ENCODE measurements around the gene PSME2. TPM values are rescaled to one million over a fixed set of nuclear protein-coding genes. Genes with fewer than 3 reads are reported as not detected.

The PSME2 gene
- total RNA-seq, 2 experiments from 2014 or later, result 188 to 290 TPM

DNA sequence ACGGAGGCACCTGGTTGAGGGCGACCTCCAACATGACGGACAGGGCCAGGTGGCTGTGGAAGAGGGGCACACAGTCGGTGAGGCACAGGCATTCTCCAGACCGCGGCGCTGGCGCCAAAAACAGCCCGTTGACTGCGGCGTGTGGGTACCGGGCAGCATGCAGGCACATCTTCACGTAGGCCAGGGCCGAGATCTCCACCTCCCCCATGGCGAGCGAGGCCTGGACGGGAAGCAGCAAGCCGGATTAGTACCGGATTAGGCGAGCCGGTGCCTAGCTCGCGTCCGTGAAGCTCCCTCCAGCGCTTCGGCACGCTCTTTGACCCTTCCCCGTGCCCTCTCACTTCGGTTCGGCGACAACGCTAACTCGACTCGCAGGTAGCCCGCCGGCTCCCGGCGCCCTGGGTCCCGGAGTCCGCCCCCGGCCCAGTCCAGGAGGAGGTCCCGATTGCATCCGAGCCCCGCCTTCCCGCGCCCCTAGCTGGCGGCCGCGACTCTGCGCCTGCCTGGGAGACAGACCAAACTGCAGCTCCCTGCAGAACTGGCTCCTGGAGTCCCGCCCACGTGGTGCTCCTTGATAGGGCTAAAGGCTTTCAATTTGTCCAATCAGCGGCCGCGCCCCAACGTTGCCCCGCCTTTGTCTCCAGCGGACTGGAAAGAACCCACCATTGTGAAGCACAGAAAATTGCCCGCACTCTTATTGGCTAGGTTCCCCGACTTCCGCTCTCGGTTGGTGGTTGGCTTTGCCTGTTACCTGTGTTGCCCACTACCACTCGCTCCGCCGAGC, 5.1 kb downstream of the PSME2 start, which contains the start of gene EMC9:
Gene EMC9 (minus strand): TSS at position 495 of the 784 bp plus-strand sequence. CDS start 287 bp downstream, at position 208.
- Histone ChIP-seq H3K4me2 (ENCODE audit: low read length) (peak within 1 kb of the TSS; percentile 89), H3K27ac (ENCODE audit: low read depth, low read length, poor library complexity, severe bottlenecking) (peak within 1 kb of the TSS; percentile 81), H3K9me2 (ENCODE audit: insufficient read depth, low read length) (no peaks in the 10 kb centered on the region), H2AFZ (ENCODE audit: low read length) (peak within 1 kb of the TSS; percentile 84), H3K9me3 (ENCODE audit: low read length) (no peaks in the 10 kb centered on the region), H3K4me1 (ENCODE audit: insufficient read depth, low read length, poor library complexity, severe bottlenecking) (peaks cover 44% of the 10 kb centered on the region), H3K36me3 (ENCODE audit: insufficient read depth, low read length) (peaks cover 55% of the 10 kb centered on the region), H3K4me3 (ENCODE audit: low read depth, low read length, poor library complexity, severe bottlenecking) (peak within 1 kb of the TSS; percentile 85), H3K79me2 (ENCODE audit: insufficient read depth, low read depth, low read length) (peaks cover 36% of the 10 kb centered on the region), H4K20me1 (ENCODE audit: insufficient read depth, low read length) (0 out of 2 replicates have a peak, but pooled peaks cover 6% of the 10 kb centered on the region)
- intact Hi-C loops (cut with micrococcal nuclease; ENCODE audit: unreplicated experiment), result loop anchor here (1.0 to 10.0 kb wide), 4 partner anchors 20 to 836 kb away; partner anchors contain the start of genes BCL2L2, DCAF11, IPO4 and IRF9
- TF ChIP-seq CTCF (conservative IDR thresholded peaks at IDR 0.05; ENCODE audit: low read length) (peak; percentile 51), EZH2phosphoT487 (IDR thresholded peaks at IDR 0.05; ENCODE audit: borderline replicate concordance, low read depth, low read length) (no peak)
- BruUV-seq (replicated peaks), result no TSS peak
- peak; percentile 100 for DNase-seq (ENCODE audit: low spot score)
- ChIA-PET POLR2A (interaction anchor here (0.7 to 2.5 kb wide), 12 partner anchors 15 to 105 kb away, joined by 3 to 14 read pairs (median 3); partner anchors contain the start of genes DCAF11, IRF9, NRL and PCK2), CTCF (ENCODE audit: unreplicated experiment) (interaction anchor here (0.9 to 1.0 kb wide), 2 partner anchors 9 to 20 kb away, joined by 4 to 5 read pairs; partner anchors contain the start of gene IRF9)

DNA sequence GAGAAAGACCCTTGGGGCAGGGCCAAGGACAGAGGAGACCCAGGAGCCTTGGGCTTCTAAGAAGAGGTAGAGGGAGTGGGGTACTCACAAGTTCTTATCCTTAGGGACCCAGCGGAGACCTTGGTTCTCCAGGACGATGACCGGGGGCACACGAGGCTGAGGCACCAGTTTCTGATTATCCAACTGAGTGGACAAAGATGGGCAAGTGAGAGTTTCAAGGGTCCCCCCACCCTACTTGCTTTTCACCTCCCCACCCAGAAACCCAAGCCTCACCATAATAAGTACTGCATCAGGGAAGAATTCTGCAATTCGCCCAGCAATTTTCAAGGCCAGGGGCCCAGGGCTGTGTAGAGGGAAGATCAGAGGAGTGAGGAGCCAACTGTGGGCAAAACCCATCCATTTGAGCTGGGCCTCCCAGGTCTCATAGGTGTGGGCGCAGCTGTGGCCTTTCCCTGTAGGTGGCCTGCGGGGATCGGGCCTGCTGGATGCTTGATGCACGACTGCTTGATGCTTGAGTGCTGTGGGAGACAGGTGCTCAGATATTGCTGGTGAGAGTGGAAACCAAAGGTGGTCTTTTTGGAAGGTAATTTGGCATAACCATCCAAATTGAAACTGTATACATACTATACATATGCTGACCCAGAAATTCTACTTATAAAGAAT, 7.0 kb downstream of the PSME2 start:
- intact Hi-C loops (cut with micrococcal nuclease; ENCODE audit: unreplicated experiment), result no loop called here
- H2AFZ ChIP-seq (ENCODE audit: low read length), result no peak overlapping the region
- peak overlapping the region; percentile 85 for H3K4me3 ChIP-seq (ENCODE audit: low read depth, low read length, poor library complexity, severe bottlenecking)
- H3K4me2 ChIP-seq (ENCODE audit: low read length), result peak overlapping the region; percentile 89
- H3K9me2 ChIP-seq (ENCODE audit: insufficient read depth, low read length), result no peaks in the 10 kb centered on the region
- H3K27ac ChIP-seq (ENCODE audit: low read depth, low read length, poor library complexity, severe bottlenecking), result no peak overlapping the region
- H3K79me2 ChIP-seq (ENCODE audit: insufficient read depth, low read depth, low read length), result peaks cover 25% of the 10 kb centered on the region
- TF ChIP-seq CTCF (conservative IDR thresholded peaks at IDR 0.05; ENCODE audit: low read length) (no peak), EZH2phosphoT487 (IDR thresholded peaks at IDR 0.05; ENCODE audit: borderline replicate concordance, low read depth, low read length) (no peak)
- H4K20me1 ChIP-seq (ENCODE audit: insufficient read depth, low read length), result 0 out of 2 replicates have a peak, but pooled peaks cover 6% of the 10 kb centered on the region
- H3K9me3 ChIP-seq (ENCODE audit: low read length), result no peaks in the 10 kb centered on the region
- H3K36me3 ChIP-seq (ENCODE audit: insufficient read depth, low read length), result peaks cover 46% of the 10 kb centered on the region
- no peak for DNase-seq (ENCODE audit: low spot score)
- ChIA-PET POLR2A (interaction anchor here (2.5 to 4.1 kb wide), 2 partner anchors 24 kb away, joined by 14 to 43 read pairs; partner anchors contain the start of genes DCAF11 and NRL), CTCF (ENCODE audit: unreplicated experiment) (no interaction called here)
- TSS peak; percentile 70 for BruUV-seq (replicated peaks)
- peaks cover 42% of the 10 kb centered on the region for H3K4me1 ChIP-seq (ENCODE audit: insufficient read depth, low read length, poor library complexity, severe bottlenecking)
